ENCODE results near the gene ZMYND8. TPM values are rescaled to one million over a fixed set of nuclear protein-coding genes. Genes with fewer than 3 reads are reported as not detected.
"Not testable (repeated sequence)": the region's sequence is repeated elsewhere in the genome, so short reads cannot be mapped to it uniquely, and the experiment has no call there.

Gene ZMYND8
- 17.3 TPM for total RNA-seq

DNA sequence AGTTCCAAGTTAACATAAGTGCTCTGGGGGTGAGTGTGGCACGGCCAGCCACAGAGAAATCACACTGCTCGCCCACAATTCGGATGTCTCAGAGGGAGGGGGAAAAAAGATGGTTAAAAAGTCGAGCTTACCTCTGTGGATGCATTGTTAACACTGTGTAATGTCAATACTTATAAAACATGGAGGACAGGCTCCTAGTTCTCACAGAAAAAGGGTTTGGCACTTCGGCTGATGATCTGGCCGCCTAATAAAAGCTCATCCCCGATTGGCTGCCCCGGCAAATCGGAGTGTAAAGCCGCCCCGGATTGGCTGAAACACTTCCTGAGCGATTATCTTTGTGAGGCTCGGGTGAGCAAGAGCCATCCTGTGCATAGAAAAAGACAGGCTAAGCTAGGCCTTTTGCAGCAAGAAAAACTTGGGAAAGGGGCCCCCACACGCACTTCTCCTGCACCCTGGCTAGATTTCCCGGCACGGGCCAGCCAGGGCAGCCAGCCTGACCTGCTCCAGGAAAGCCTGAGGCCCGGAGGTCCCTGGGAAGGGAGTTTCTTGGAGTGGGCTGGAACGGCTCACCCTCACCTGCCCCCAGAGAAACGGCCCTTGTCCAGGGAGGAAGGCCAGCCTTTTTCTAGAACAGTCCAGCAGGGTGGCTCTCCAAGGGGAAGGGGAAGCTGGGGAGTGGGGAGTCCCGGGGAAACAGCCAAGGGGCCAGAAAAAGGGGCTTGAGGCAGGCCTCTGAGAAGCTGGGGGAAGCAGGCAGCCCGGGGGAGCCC lies at the start of gene ZMYND8:
ZMYND8 (minus strand) TSS at position 174 of the 770 bp plus-strand sequence; CDS start at position 145, 29 bp downstream.
- DNase-seq: peak; percentile 98

DNA sequence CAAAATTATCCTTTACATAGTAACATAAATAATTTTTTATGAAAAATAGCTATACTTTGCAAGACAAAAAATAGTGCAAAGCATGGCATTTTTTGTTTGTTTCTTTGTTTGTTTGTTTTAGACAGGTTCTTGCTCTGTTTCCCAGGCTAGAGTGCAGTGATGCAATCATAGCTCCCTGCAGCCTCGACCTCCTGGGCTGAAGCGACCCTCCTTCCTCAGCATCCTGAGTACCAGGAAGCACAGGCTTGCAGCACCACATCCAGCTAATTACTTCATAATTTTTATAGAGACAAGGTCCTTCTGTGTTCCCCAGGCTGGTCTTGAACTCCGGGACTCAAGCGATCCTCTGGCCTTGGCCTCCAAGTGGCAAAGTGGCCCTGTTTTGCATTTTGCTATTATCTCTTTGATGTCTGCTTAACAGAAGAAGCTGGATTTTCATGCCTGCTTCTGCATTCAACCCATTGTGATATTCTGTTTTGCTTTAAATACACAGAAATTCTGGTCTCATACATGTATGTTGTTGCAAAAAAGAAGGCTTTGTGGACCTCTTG lies 49.4 kb upstream of the ZMYND8 start:
- DNase-seq: no peak

DNA sequence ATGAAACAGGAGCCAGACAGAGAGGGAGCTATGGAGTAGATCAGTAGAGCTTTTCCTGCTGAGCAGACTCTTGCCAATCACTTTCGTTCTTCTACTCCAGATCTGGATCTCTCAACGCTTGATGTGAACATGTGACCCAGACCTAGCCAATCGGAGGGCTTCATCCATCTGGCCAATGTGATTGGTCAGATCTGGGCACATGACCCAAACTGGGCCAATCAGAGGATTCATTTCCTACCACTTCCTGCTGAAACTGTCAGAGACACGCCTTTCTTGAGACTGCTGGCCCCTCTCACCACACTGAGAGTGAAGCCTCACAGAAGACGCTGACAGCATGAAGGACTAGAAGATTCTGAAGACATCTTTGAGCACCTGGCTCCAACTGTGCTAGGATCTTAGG lies 44.2 kb upstream of the ZMYND8 start:
- DNase-seq: no peak

DNA sequence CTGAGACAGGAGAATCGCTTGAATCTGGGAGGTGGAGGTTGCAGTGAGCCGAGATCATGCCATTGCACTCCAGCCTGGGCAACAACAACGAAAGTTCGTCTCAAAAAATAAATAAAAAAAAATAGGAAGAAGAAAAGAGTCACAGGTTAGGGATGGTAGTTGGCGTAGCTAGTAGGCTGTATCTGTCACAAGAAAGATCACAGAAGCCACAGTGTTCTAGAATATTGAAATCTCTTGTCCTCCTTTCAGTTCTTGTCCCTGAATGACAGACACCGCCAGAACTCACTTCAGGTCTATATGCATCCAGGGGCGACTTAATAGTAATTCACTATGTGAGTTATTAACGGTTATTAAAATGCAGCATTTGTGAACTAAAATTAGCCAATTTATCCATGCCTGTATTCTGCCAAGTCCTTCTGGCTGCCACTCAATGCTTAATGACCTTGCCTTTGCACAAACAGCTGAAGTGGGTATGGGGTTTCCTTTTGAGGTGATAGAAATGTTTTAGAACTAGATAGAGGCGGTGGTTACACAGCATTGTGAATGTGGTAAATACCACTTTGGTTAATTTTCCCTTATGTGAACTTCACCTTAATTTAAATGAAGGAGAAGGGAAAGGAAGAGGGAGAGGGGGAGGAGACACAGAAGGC lies 41.3 kb upstream of the ZMYND8 start:
- DNase-seq: peak; percentile 58

DNA sequence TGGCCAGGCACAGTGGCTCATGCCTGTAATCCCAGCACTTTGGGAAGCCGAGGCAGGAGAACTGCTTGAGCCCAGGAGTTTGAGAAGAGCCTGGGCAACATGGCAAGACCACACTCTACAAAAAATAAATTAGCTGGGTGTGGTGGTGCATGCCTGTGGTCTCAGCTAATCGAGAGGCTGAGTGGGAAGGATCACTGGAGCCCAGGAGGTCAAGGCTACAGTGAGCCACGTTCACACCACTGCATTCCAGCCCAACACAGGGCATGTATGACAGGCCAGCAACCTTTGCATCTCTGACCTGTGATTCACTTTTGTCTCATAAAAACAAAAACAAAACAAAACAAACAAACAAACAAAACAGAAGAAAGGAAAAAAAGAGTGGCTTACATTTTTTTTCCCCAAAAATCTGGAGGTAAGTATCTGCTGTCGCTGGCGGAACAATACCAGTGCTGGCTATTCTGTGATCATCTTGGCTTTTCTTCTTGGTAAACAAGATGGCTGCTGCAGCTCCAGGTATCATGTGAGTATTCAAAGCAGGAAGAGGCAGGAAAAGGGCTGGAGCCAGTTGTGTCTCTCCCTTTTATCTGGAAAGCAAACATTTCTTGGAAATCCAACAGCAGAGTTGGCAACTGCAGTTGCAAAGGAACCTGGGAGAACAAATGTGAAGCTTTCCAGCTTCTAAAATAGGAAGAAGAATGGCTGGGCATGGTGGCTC lies 40.4 kb upstream of the ZMYND8 start:
- no peak for DNase-seq

DNA sequence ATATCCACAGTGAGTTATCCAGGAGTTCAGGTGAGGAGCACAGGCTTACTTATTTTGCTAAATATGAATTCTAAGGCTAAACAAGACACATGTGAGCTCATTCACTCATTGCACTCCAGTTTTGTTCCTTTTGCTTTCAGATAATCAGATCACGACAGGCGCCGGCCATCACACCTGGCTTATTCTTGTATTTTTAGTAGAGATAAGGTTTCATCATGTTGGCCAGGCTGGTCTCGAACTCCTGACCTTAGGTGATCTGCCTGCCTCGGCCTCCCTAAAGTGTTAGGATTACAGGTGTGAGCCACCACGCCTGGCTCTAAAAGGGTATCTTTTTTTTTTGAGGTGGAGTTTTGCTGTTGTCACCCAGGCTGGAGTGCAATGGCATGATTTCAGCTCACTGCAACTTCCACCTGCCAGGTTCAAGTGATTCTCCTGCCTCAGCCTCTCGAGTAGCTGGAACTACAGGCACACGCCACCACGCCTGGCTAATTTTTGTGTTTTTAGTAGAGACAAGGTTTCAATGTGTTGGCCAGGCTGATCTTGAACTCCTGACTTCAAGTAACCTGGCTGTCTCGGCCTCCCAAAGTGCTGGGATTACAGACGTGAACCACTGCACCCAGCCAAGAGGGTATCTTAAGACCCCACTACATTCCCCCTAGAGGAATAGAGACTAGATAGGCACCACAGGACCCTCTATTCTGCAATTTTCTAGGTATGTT lies 37.5 kb upstream of the ZMYND8 start:
- DNase-seq: not testable (repeated sequence)

DNA sequence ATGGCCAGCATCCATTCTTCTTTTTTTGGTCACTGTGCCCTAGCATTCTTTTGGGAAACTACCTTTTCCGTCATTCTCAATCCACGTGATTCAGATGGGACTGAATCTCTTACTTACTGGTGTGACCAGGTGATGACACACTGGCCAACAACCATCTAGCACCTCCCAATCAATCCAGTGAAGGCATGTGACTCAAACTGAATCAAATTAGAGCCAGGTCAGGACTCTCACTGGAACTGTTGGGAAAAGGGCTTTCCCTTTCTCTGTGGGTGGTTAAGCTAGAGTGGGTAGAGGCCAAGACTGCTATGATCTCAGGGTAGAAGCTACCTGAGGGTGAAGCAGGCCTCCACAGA lies 36.2 kb upstream of the ZMYND8 start:
- no peak for DNase-seq

DNA sequence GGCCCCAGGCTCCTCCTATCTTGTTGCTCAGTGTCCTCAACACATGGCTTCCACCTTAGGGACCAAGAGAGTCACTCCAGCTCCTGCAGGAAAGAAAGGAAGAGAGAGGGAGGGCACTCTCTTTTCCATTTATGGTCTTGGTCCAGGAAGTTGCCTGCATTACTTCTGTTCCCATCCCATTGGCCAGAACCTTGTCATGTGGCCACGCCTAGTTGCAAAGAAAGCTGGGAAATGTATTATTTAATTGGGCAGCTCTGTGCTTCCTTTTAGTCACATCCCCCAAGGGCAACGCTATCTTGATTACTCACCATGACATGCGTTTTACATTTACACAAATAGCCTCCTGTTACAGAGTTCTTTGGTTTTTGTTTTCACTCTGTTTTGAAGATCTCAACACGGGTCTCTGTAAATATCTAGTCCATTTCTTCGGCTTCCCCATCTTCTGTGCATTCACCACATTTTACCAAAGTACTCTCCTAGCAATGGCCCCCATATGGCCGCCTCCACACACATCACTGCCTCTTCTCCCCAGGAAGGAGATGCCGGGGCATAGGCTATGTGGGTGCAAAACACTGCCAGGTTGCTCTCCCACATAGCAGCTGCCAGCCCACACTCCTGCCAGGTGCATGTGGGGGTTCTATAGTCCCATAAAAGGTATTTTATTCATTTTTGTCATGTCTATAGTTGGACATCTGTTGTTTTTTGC lies 35.7 kb upstream of the ZMYND8 start:
- DNase-seq: no peak

DNA sequence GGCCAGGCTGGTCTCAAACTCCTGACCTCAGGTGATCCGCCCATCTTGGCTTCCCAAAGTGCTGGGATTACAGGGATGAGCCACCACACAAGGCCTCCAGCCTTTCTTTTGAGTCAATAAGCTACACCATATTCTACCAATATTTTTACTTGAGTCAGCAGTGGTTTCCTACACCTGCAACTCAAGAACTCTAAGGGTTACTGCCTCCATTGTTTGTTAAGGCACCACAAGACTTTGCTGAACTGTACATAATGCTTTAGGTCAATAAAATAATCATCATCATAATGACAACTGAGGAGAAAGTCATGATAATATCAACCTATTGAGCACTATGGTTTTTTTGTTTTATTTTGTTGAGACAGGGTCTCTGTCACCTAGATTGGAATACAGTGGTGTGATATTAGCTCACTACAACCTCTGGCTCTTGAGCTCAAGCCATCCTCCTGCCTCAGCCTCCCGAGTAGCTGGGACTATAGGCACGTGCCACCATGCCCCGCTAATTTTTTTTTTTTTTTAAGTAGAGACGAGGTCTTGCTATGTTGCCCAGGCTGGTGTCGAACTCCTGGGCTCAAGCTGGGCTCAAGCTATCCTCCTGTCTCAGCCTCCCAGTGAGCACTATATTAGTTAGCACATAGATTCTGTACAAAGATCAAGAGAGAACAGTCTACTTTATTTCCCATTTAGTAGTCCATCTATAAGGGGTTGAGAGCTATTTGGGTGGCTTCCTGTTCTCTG lies 34.9 kb upstream of the ZMYND8 start:
- DNase-seq: no peak

DNA sequence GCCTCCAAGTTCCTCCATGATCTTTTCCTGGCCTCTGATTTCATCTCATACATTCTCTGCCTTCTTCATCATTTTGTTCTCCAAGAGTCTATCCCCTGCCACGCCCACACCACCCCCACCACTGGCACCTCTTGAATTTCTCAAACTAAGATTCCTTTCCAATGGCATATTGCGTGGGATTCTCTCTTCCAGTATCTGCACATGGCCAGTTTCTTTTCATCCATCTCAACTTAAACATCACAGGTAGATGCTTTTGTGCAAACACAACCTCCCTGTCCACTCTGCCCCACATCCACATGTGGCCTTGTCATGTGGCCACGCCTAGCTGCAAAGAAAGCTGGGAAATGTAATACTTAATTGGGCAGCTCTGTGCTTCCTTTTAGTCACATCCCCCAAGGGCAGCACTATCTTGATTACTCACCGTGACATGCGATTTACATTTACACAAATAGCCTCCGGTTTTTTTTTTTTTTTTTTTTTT lies 33.4 kb upstream of the ZMYND8 start:
- DNase-seq: no peak

DNA sequence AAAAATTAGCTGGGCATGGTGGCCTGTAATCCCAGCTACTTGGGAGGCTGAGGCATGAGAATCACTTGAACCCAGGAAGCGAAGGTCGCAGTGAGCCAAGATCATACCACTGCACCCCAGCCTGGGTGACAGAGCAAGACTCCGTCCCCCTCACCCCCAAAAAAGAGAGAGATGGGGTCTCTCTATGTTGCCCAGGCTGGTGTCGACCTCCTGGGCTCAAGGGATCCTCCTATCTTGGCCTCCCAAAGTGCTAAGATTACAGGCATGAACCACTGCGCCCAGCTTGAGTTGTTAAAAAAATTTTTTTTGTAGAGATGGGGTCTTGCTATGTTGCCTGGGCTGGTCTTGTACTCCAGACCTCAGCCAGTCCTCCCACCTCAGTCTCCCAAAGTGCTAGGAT lies 29.5 kb upstream of the ZMYND8 start:
- not testable (repeated sequence) for DNase-seq

DNA sequence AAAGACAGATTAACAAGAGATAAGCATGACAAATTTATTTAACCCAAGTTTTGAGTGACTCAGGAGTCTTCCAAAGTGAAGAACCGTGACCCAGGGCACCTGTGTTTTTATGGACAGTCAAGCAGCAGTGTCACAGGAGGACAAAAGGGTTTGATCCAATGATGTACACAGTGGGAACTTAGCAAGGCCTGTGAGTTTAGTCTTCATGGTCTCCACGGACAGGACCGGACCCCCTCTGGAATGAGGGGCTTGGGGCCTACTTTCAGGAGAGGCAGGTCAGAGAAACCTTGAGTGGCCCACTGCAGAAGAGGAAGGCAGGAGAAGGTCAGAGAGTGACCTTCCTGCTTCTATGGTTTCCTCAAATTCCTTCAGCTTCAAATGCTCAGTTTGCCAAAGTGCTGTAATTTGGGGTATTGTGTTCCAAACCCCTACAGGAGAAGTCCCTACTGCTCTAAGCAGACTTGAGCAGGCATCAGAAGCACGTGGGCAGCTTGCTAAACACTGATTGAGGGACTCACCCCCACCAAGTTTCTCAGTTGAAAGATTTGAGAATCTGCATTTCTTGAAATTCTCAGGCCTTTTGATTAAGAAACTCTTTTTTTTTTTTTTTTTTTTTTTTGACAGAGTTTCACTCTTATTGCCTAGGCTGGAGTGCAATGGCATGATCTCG lies 26.4 kb upstream of the ZMYND8 start:
- no peak for DNase-seq

DNA sequence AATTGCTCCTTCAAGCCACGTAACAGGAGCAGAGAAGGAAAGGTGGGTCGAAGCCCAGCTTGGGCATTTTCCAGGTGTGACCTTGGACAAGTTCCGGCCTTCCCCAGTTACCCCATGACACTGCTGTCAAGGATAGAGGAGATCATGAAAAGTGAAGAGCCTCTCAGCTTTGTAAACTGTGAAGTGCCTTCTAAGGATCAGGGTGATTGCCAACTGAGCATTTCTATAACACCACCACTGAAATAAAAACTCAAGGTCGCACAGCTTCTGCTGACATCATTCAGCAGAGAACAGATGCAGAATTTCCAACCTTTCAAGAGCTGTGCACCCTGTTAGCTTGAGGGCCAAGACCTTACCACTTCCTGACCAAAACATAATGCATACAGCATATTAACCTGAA lies 24.0 kb upstream of the ZMYND8 start:
- no peak for DNase-seq

DNA sequence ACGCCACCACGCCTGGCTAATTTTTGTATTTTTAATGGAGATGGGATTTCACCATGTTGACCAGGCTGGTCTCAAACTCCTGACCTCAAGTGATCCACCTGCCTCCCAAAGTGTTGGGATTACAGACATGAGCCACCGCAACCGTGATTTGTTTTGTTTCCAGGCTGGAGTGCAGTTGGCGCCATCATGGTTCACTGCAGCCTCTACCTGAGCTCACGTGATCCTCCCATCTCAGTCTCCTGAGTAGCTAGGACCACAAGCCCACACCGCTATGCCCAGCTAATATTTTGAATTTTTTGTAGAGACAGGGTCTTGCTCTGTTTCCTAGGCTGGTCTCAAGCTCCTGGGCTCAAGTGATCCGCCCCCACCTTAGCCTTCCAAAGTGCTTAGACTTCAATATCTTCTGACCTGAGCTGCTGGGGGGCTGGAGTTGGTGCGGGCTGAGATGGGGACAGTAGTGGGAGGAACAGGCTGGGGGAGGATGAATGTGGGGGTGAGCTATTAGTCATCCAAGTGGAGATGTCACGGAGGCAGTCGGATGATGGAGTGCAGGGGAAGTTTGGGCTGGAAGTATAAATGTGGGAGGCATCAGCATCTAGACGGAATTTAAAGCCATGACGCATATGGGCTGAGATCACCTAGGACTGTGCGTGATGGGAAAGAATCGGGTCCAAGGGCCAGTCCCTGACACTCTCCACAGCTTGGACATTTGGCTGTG lies 23.1 kb upstream of the ZMYND8 start:
- DNase-seq: no peak

DNA sequence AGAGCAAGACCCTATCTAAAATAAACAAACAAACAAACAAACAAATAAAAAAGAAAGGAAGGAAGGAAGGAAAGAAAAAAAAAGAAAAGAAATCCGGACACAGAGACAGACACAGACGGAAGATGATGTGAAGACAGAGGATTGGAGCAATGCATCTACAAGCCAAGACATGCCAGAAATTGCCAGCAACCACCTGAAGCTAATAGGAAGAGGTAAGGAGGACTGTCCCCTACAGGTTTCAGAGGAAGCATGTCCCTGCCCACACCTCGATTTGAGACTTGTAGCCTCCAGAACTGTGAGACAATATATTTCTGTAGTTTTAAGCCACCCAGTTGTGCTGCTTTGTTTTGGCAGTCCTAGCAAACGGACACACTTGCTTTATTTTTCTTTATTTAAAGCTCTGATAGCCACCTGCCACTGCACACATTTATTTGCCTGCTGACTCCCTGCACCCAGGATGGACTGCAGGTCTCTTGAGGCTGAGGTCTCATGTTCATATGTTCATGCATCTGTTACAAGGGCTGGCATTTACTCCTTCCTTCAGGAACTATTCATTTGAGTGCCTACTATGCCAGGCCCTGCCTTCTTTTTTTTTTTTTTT lies 20.7 kb upstream of the ZMYND8 start:
- no peak for DNase-seq

DNA sequence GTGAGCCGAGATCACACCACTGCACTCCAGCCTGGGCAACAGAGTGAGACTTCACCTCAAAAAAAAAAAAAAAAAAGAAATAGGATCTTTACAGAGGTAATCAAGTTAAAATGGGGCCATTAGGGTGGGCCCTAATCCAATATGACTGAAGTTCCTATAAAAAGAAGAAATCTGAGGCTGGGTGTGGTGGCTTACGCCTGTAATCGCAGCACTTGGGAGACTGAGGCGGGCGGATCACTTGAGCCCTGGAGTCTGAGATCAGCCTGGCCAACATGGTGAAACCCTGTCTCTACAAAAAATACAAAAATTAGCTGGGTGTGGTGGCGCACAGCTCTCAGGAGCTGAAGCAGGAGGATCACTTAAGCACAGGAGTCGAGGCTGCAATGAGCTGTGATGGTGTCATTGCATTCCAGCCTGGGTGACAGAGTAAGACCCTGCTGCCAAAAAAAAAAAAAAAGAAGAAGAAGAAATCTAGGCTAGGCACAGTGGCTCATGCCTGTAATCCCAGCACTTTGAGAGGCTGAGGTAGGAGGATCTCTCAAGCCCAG lies 19.7 kb upstream of the ZMYND8 start:
- not testable (repeated sequence) for DNase-seq

DNA sequence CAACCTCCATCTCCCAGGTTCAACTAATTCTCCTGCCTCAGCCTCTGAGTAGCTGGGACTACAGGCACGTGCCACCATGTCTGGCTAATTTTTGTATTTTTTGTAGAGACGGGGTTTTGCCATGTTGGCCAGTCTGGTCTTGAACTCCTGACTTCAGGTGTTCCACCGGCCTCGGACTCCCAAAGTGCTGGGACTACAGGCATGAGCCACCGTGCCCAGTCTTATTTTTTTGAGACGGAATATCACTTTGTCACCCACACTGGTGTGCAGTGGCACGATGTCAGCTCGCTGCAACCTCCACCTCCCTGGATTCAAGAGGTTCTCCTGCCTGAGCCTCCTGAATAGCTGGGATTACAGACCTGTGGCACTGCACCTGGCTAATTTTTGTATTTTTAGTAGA lies 17.6 kb upstream of the ZMYND8 start:
- DNase-seq: not testable (repeated sequence)

DNA sequence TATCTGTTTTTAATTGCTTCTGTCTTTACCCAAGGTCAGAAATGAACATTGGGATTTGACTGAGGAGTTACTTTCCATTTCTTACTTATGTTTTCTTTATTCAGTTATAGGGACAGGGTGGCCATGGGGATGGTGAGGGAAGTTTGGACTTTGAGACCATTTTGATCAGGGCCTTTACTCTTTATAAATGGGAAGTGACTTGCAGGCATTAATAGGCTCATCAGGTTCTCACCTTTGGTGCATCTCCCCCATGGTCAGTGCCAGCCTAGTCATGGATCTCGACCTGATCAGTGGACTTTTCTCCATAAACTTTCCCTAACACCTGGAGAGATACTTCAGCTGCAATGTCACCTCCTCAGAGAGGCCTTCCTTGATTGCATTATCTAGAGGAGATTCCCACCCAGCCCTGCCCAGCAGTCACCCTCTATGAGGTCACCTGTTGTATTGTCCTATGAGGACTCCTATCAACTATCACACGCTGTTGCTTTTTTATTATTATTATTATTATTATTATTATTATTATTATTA lies 16.8 kb upstream of the ZMYND8 start:
- no peak for DNase-seq
